ENCODE measurements around the gene SLCO3A1. TPM values are rescaled to one million over a fixed set of nuclear protein-coding genes. Genes with fewer than 3 reads are reported as not detected.

The SLCO3A1 gene
- total and polyA plus RNA-seq, 2 of the 8 experiments (the other 6 are each of a cell fraction or from before 2014, with no cell fraction given) = 15.1 to 20.4 TPM

- no peak for TF ChIP-seq RBBP5 (IDR thresholded peaks at IDR 0.05; ENCODE audit: borderline replicate concordance, low read depth, low read length)
- TF ChIP-seq NRF1 (IDR thresholded peaks at IDR 0.05; ENCODE audit: low read depth, low read length) = no peak
- no peak for TF ChIP-seq EZH2 (IDR thresholded peaks at IDR 0.05; ENCODE audit: low read depth, low read length, severe bottlenecking)
- TF ChIP-seq CTBP2 (IDR thresholded peaks at IDR 0.05; ENCODE audit: borderline replicate concordance, insufficient read depth, insufficient read length, low read length) = no peak
- TF ChIP-seq POLR2AphosphoS5 (IDR thresholded peaks at IDR 0.05; ENCODE audit: low read depth, low read length) = no peak
- TF ChIP-seq RAD21 (IDR thresholded peaks at IDR 0.05 in 1 of 2, conservative IDR thresholded peaks at IDR 0.05 in 1 of 2; ENCODE audit: low read depth in 2 of 2, low read length in 2 of 2) = no peak
- TF ChIP-seq BRCA1 (IDR thresholded peaks at IDR 0.05; ENCODE audit: low read depth, low read length) = no peak
These were observed 247.2 kb downstream of the SLCO3A1 start (continued) for GRCh38 chr15:92100751-92101150.
